Measurements from ENCODE around the gene MEPE. TPM values are rescaled to one million over a fixed set of nuclear protein-coding genes. Genes with fewer than 3 reads are reported as not detected.

The MEPE gene
- total RNA-seq, 4 donors from 2014 or later = not detected

GRCh38 chr4:87851332-87851731 is 18.6 kb downstream of the MEPE start:
- no peak for TF ChIP-seq CTCF (IDR thresholded peaks at IDR 0.05)
- DNase-seq (ENCODE audit: low spot score) (no peak), ATAC-seq (ENCODE audit: low FRiP score) (no peak)

GRCh38 chr4:87851953-87852352 is 19.2 kb downstream of the MEPE start:
- DNase-seq (ENCODE audit: low spot score) (no peak), ATAC-seq (ENCODE audit: low FRiP score) (no peak)
- TF ChIP-seq CTCF (IDR thresholded peaks at IDR 0.05) = no peak

DNA sequence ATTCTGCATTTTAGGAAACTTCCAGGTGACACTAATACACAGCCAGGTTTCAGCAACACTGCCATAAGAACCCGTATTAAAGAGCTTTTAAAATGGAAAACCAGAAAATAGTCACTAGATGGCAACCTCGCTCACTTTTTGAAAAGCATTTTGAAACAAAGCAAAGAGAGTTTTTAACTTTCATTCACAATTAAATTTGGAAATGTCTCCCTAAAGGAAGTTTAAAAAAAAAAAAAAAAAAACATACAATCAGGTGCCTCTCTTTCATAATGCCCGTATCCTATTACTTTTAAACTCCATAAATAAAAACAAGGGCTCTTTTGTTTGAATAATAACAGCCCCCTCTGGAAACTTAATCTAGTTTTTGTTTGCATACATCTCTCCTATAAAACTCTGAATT is 20.3 kb downstream of the MEPE start:
- no peak for TF ChIP-seq CTCF (IDR thresholded peaks at IDR 0.05)
- ATAC-seq (ENCODE audit: low FRiP score) = no peak
- DNase-seq (ENCODE audit: low spot score) = no peak

DNA sequence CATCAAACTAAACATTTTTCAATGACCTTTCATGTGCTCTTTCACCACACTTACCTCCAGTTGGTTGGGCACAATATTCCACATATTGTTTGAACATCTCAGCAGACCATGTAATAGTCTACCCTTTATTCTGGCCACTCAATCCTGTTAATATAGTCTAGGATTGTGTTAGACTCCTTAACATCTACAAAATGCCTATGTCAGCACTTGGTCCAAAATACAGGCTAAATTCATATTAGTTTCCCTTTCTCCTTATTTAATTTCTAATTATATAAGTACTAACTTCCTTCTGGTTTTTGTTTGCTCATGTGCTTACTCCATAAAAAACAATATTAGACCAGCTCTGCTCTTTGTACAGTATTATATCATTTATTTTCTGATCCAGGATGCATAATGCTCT is 21.1 kb downstream of the MEPE start:
- no peak for DNase-seq (ENCODE audit: low spot score)
- no peak for TF ChIP-seq CTCF (IDR thresholded peaks at IDR 0.05)
- no peak for ATAC-seq (ENCODE audit: low FRiP score)

GRCh38 chr4:87855559-87855958 is 22.8 kb downstream of the MEPE start:
- TF ChIP-seq CTCF (IDR thresholded peaks at IDR 0.05) = no peak
- no peak for ATAC-seq (ENCODE audit: low FRiP score)

GRCh38 chr4:87856816-87857215 is 24.0 kb downstream of the MEPE start:
- ATAC-seq (ENCODE audit: low FRiP score) (no peak), DNase-seq (ENCODE audit: low spot score) (no peak)
- no peak for TF ChIP-seq CTCF (IDR thresholded peaks at IDR 0.05)

More at GRCh38 chr4:87855559-87855958, 22.8 kb downstream of the MEPE start:
- DNase-seq (ENCODE audit: low spot score) = no peak

DNA sequence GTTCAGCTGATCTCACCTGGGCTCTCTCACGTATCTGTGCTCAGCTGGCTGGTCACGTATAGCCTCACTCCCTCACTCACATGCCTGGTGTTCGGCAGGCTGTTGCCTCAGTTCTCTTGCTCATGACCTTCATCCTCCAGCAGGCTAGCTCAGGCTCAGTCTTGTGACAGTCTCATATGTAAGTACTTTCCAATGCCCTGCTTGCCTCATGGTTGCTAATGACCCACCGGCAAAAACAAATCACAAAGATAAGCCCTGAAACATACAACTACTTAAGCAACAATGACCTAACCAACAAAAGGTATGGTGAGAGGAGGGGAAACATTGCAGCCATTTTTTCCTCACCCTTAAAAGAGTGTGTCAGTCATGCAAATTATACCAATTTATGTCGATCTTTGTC is 25.0 kb downstream of the MEPE start:
- DNase-seq (ENCODE audit: low spot score) (no peak), ATAC-seq (ENCODE audit: low FRiP score) (no peak)
- TF ChIP-seq CTCF (IDR thresholded peaks at IDR 0.05) = no peak

Measured in omental fat pad (tissue), 4 donors.